ENCODE measurements around the gene PHF24. TPM values are rescaled to one million over a fixed set of nuclear protein-coding genes. Genes with fewer than 3 reads are reported as not detected.

PHF24 gene
- total and polyA plus RNA-seq, 4 experiments from 2014 or later, result not detected

DNA sequence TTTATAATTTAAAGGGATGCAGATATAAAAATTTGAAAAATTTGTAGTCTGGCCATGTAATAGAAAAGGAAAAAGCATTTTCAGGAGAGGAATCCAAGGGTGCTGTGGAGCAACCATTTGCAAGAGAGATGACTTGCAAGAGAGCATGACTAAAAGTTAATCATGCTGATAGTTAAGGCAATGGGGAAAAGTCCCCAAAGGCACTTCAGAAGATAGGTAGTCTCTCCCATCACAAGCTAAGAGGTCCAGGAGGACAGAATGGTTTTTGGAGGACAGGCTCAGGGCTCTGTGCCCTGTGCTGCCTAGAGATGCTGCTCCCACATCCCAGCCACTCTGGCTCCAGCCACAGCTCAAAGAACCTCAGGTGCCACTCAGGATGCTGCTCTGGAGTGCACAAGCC lies 70.3 kb downstream of the PHF24 start:
- no peak overlapping the region for H3K27ac ChIP-seq (ENCODE audit: low read depth, low read length)
- Mint-ChIP-seq H3K27me3 (no peaks in the 10 kb centered on the region), H3K4me3 (no peak overlapping the region), H3K36me3 (peaks cover 11 to 20% of the 10 kb centered on the region in 2 donors), H3K27ac (peak overlapping the region in 2 of 7 donors; percentile 20 to 38), H3K9me3 (no peaks in the 10 kb centered on the region), H3K4me1 (peaks cover 1 to 14% (median 8%) of the 10 kb centered on the region in 4 donors)
- peaks cover 6% of the 10 kb centered on the region for H3K4me1 ChIP-seq (ENCODE audit: insufficient read depth, low read length)
- no peak overlapping the region for H3K4me3 ChIP-seq (ENCODE audit: low read length in 2 of 2)
- intact Hi-C loops (cut with micrococcal nuclease), result no loop called here
- no peak for DNase-seq
- no peaks in the 10 kb centered on the region for H3K27me3 ChIP-seq (ENCODE audit: insufficient read depth, low read length)
- no peaks in the 10 kb centered on the region for H3K36me3 ChIP-seq (ENCODE audit: insufficient read depth, low read length)
- ChIA-PET POLR2A (ENCODE audit: partially characterized antibody) (no interaction called here), CTCF (ENCODE audit: partially characterized antibody) (interaction anchor here (1.1 to 2.2 kb wide), 4 partner anchors 8 to 23 kb away, joined by 4 to 11 read pairs (median 5); no protein-coding TSS in a partner anchor)
- H3K9me3 ChIP-seq (ENCODE audit: control insufficient read depth in 1 of 2, low read length in 2 of 2), result no peaks in the 10 kb centered on the region

DNA sequence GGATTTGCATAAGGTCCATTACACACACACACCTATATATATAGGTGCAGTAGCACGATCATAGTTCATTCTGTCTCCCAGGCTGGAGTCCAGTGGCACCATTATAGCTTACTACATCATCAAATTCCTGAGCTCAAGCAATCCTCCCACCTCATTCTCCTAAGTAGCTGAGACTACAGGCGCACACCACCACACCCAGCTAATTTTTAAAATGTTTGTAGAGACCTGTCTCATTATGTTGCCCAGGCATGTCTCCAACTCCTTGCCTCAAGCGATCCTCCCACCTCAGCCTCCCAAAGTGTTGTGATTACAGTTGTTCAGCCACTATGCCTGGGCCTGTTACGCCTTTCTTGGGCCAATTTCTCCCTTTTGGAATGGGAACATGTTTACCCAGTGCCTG lies 71.2 kb downstream of the PHF24 start:
- Histone ChIP-seq H3K9me3 (ENCODE audit: control insufficient read depth in 1 of 2, low read length in 2 of 2) (no peaks in the 10 kb centered on the region), H3K4me3 (ENCODE audit: low read length in 2 of 2) (no peak overlapping the region), H3K36me3 (ENCODE audit: insufficient read depth, low read length) (no peaks in the 10 kb centered on the region), H3K27me3 (ENCODE audit: insufficient read depth, low read length) (no peaks in the 10 kb centered on the region), H3K4me1 (ENCODE audit: insufficient read depth, low read length) (peaks cover 6% of the 10 kb centered on the region), H3K27ac (ENCODE audit: low read depth, low read length) (no peak overlapping the region)
- ChIA-PET CTCF (ENCODE audit: partially characterized antibody) (interaction anchor here (1.4 to 2.2 kb wide), 2 partner anchors 9 to 22 kb away, joined by 6 to 11 read pairs; no protein-coding TSS in a partner anchor), POLR2A (ENCODE audit: partially characterized antibody) (no interaction called here)
- no peaks in the 10 kb centered on the region for H3K9me3 Mint-ChIP-seq
- peak overlapping the region in 1 of 7 donors; percentile 14 for H3K27ac Mint-ChIP-seq
- peaks cover 5 to 13% of the 10 kb centered on the region in 2 donors for H3K36me3 Mint-ChIP-seq
- no peak for DNase-seq
- intact Hi-C loops (cut with micrococcal nuclease), result no loop called here
- no peak overlapping the region for H3K4me3 Mint-ChIP-seq
- H3K27me3 Mint-ChIP-seq, result no peaks in the 10 kb centered on the region
- peaks cover 0 to 10% (median 5%) of the 10 kb centered on the region in 4 donors for H3K4me1 Mint-ChIP-seq

DNA sequence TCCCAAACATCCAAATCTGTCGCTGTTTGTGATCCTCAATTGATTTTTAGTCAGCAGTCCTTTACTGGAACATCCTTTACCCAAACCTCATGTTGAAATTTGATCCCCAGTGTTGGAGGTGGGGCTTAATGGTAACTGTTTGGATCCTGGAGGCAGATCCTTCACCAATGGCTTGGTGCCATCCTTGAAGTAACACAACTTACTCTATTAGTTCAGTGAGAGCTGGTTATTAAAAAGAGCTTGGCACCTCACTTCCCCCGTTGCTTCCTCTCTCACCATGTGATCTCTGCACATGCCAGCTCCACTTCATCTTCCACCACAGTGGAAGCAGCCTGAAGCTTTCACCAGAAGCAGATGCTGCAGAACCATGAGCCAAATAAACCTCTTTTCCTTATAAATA lies 71.8 kb downstream of the PHF24 start:
- Mint-ChIP-seq H3K4me1 (peaks cover 0 to 10% (median 5%) of the 10 kb centered on the region in 4 donors), H3K36me3 (peaks cover 5 to 7% of the 10 kb centered on the region in 2 donors), H3K27ac (peak overlapping the region in 1 of 7 donors; percentile 31), H3K4me3 (no peak overlapping the region), H3K27me3 (no peaks in the 10 kb centered on the region), H3K9me3 (no peaks in the 10 kb centered on the region)
- H3K4me3 ChIP-seq (ENCODE audit: low read length in 2 of 2), result no peak overlapping the region
- no peaks in the 10 kb centered on the region for H3K9me3 ChIP-seq (ENCODE audit: control insufficient read depth in 1 of 2, low read length in 2 of 2)
- intact Hi-C loops (cut with micrococcal nuclease), result no loop called here
- ChIA-PET CTCF (ENCODE audit: partially characterized antibody) (interaction anchor here (1.4 to 2.2 kb wide), 2 partner anchors 10 to 21 kb away, joined by 6 to 11 read pairs; no protein-coding TSS in a partner anchor), POLR2A (ENCODE audit: partially characterized antibody) (no interaction called here)
- no peak overlapping the region for H3K27ac ChIP-seq (ENCODE audit: low read depth, low read length)
- H3K4me1 ChIP-seq (ENCODE audit: insufficient read depth, low read length), result peaks cover 6% of the 10 kb centered on the region
- H3K27me3 ChIP-seq (ENCODE audit: insufficient read depth, low read length), result no peaks in the 10 kb centered on the region
- H3K36me3 ChIP-seq (ENCODE audit: insufficient read depth, low read length), result no peaks in the 10 kb centered on the region
- DNase-seq, result no peak

Other genes with a start within 250 kb of the PHF24 start
- not detected for gene CCL21, start 248.1 kb upstream of the PHF24 start, total RNA-seq
- not detected for gene CCL21, start 248.1 kb upstream of the PHF24 start, polyA plus RNA-seq
- under 1 TPM; 0.73 to 0.97 TPM for gene DNAJB5, start 31.5 kb downstream of the PHF24 start, total RNA-seq
- gene DNAJB5, start 31.5 kb downstream of the PHF24 start, polyA plus RNA-seq, result 1 to 10 TPM in 1 of 2 donors, under 1 TPM in 1; 0.91 to 2.2 TPM
- 100 to 1,000 TPM; 156 to 157 TPM for gene VCP, start 114.3 kb downstream of the PHF24 start, total RNA-seq
- gene VCP, start 114.3 kb downstream of the PHF24 start, polyA plus RNA-seq, result 100 to 1,000 TPM; 195 to 206 TPM
- gene FANCG, start 121.7 kb downstream of the PHF24 start, total RNA-seq, result 10 to 100 TPM; 24.0 to 27.9 TPM
- gene FANCG, start 121.7 kb downstream of the PHF24 start, polyA plus RNA-seq, result 10 to 100 TPM in 1 of 2 donors, 1 to 10 TPM in 1; 2.9 to 12.5 TPM
- gene PIGO, start 138.3 kb downstream of the PHF24 start, total RNA-seq, result 10 to 100 TPM; 23.4 to 29.7 TPM
- gene PIGO, start 138.3 kb downstream of the PHF24 start, polyA plus RNA-seq, result 10 to 100 TPM; 17.9 to 25.2 TPM
- gene STOML2, start 144.8 kb downstream of the PHF24 start, total RNA-seq, result 10 to 100 TPM; 42.9 to 45.3 TPM
- 100 to 1,000 TPM in 1 of 2 donors, 10 to 100 TPM in 1; 92.4 to 140 TPM for gene STOML2, start 144.8 kb downstream of the PHF24 start, polyA plus RNA-seq
- gene ATOSB, start 157.6 kb downstream of the PHF24 start, total RNA-seq, result 1 to 10 TPM; 8.6 to 9.1 TPM
- 10 to 100 TPM in 1 of 2 donors, 1 to 10 TPM in 1; 3.7 to 10.1 TPM for gene ATOSB, start 157.6 kb downstream of the PHF24 start, polyA plus RNA-seq
- gene UNC13B, start 203.7 kb downstream of the PHF24 start, total RNA-seq, result 1 to 10 TPM in 1 of 2 experiments, under 1 TPM in 1; 0.94 to 1.6 TPM
- gene UNC13B, start 203.7 kb downstream of the PHF24 start, polyA plus RNA-seq, result under 1 TPM; 0.12 to 0.26 TPM